Skin epidermis (tissue), 12 donors: ENCODE results near the gene ZBTB44.

Experiments
- H3K27ac ChIP-seq, 21 experiments: fragments of 200-600 bp; sonication (generic) in 11 of 21; one replicate each; pipeline ENCODE4 v1.5.0; 2020; ENCODE audit warnings: mild to moderate bottlenecking in 3 of 21, inconsistent platforms in 2 of 21, moderate library complexity in 2 of 21
- H3K4me3 ChIP-seq, 7 experiments: fragments of 200-600 bp; sonication (generic) in 2 of 7; one replicate each; pipeline ENCODE4 v1.5.0; 2020; ENCODE audit warnings: inconsistent platforms in 2 of 7, mild to moderate bottlenecking in 2 of 7, moderate library complexity in 1 of 7

ZBTB44 gene

DNA sequence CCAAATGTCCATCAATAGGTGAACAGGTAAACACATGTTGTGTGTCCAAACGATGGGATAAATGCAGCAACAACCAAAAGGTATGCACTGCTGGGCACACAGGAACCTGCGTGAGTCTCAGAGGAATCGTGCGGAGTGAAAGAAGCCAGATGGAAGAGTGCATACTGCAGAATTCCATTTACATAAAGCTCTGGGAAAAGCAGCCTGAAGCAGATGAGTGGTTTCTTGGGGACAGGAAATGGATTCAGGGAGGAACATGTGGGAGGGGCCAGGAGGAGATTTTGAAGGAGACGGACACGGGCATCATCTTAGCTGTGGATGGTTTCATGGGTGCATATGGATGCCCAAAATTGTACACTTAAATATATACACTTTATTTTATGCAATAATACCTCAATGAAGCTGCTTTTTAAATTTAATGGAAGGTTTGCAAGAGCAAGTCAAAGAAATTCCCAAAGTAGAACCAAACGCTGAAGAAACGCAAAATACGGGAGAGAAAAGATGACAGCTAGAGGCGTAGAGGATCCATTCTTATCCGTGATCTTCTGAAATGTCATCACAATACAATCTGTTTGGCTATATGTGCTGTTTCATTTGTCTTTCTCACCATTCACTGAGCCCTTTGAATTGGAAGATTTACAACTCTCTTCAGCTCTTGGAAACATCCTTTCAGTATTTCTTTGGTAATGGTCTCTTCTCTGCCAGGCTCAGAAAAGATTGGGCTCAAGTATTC, 130.7 kb downstream of the ZBTB44 start:
- Histone ChIP-seq H3K27ac (no peak overlapping the region), H3K4me3 (no peak overlapping the region)

GRCh38 chr11:130181295-130182272, 133.1 kb downstream of the ZBTB44 start:
- Histone ChIP-seq H3K27ac (peak overlapping the region in 19 of 21 experiments; percentile 12 to 82 (median 65)), H3K4me3 (no peak overlapping the region)

GRCh38 chr11:130180896-130181294, 133.8 kb downstream of the ZBTB44 start:
- Histone ChIP-seq H3K4me3 (no peak overlapping the region), H3K27ac (peak overlapping the region in 17 of 21 experiments; percentile 12 to 82 (median 67))

GRCh38 chr11:130180491-130180890, 134.2 kb downstream of the ZBTB44 start:
- H3K27ac ChIP-seq: peak overlapping the region in 17 of 21 experiments; percentile 7 to 82 (median 67)
- H3K4me3 ChIP-seq: no peak overlapping the region

DNA sequence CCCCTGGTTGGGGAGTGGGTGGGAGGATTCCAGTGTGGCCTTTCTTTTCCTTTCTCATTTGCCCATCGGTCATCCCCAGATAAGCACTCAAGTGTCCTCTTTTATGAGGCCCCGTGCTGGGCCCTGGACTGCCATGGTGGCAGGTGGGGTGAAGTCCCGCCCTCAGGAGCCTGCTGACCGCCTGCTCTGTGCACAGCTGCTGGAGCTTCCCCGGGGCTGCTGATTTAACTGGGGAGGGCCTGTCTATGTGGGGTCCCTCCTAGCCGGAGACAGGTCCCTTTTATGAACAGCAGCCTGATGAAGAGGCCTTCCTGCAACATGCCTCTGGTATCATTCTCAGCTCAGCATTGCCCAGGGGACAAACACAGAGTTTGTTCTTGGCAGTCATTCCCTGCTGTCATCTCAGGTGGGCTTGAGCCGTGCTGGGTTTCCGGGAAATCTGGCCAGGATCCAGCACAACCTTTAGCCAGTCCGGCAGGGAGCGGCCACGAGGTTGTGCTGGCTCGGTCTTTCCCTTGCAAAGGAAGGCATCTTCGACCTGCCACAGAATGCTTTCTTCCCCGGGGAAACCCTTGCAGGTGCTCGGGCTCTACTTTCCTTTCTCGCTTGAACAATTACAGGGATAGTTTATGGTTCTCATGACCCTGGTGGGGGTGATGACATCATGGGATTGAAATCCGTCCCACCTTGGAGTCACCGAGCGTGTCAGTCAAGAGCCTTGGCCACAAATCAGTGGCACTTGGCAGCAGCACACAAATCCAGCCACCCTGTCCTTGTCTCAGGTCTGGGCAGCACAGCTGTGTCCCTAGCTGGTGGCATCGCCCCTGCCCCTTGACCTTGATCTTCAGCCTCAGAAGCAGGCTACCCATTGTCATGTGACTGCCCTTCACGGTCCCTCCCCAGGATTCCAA, 135.1 kb downstream of the ZBTB44 start:
- H3K4me3 ChIP-seq: no peak overlapping the region
- peak overlapping the region in 18 of 21 experiments; percentile 7 to 79 (median 58) for H3K27ac ChIP-seq

- Histone ChIP-seq H3K27ac (peak overlapping the region in 11 of 21 experiments; percentile 0 to 79 (median 44)), H3K4me3 (no peak overlapping the region)
Observed at GRCh38 chr11:130178441-130179339, 136.0 kb downstream of the ZBTB44 start.

- Histone ChIP-seq H3K27ac (peak overlapping the region in 2 of 21 experiments; percentile 5 to 34), H3K4me3 (no peak overlapping the region)
Observed at GRCh38 chr11:130177782-130178181, 136.9 kb downstream of the ZBTB44 start.
